ENCODE data around the gene GPR4.

DNA sequence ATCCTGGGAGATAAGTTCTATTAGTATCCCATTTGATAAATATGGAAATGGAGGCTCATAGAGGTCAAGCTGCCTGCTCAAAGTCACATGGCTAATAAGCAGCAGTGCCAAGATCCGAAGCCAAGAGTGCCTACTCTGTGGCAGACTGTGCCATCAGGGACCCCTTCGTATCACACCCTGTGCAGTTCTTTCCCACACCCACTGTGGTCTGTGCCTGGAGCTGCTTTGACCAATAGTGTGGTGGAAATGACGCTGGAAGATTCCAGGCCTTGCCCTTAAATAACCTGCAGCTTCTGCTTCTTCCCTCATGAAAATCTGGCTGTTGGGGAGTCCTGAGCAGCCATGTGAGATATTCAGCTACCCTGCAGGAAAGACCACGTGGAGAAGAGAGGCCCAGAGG is 27.5 kb downstream of the GPR4 start:
- no peak for TF ChIP-seq POLR2A (IDR thresholded peaks at IDR 0.05)
- TF ChIP-seq, protein P1, sequence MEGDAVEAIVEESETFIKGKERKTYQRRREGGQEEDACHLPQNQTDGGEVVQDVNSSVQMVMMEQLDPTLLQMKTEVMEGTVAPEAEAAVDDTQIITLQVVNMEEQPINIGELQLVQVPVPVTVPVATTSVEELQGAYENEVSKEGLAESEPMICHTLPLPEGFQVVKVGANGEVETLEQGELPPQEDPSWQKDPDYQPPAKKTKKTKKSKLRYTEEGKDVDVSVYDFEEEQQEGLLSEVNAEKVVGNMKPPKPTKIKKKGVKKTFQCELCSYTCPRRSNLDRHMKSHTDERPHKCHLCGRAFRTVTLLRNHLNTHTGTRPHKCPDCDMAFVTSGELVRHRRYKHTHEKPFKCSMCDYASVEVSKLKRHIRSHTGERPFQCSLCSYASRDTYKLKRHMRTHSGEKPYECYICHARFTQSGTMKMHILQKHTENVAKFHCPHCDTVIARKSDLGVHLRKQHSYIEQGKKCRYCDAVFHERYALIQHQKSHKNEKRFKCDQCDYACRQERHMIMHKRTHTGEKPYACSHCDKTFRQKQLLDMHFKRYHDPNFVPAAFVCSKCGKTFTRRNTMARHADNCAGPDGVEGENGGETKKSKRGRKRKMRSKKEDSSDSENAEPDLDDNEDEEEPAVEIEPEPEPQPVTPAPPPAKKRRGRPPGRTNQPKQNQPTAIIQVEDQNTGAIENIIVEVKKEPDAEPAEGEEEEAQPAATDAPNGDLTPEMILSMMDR (IDR thresholded peaks at IDR 0.05), result no peak
